GOT3 (cell line): ENCODE measurements around the gene DNAI2.
"Not testable (repeated sequence)": the region's sequence is repeated elsewhere in the genome, so short reads cannot be mapped to it uniquely, and the experiment has no call there.

ENCODE experiments used
- DNase-seq: peaks from one replicate; lab custom pipeline; 2025; ENCODE audit warnings: mixed read lengths; lab: John Stamatoyannopoulos, UW

Gene DNAI2

GRCh38 chr17:74245145-74245831 lies 28.7 kb upstream of the DNAI2 start:
- no peak for DNase-seq

- no peak for DNase-seq
Measured at GRCh38 chr17:74245871-74246270, 28.2 kb upstream of the DNAI2 start.

GRCh38 chr17:74249590-74250270 lies 24.3 kb upstream of the DNAI2 start:
- no peak for DNase-seq

GRCh38 chr17:74250324-74250995 lies 23.6 kb upstream of the DNAI2 start:
- no peak for DNase-seq

GRCh38 chr17:74251051-74251450 lies 23.0 kb upstream of the DNAI2 start:
- DNase-seq, result no peak

- DNase-seq, result no peak
Measured at GRCh38 chr17:74251569-74251968, 22.5 kb upstream of the DNAI2 start.

- no peak for DNase-seq
Measured at GRCh38 chr17:74252211-74252610, 21.8 kb upstream of the DNAI2 start.

- no peak for DNase-seq
Measured at GRCh38 chr17:74253036-74253435, 21.0 kb upstream of the DNAI2 start.

- DNase-seq, result no peak
Measured at GRCh38 chr17:74257311-74257710, 16.7 kb upstream of the DNAI2 start.

- no peak for DNase-seq
Measured at GRCh38 chr17:74259667-74260524, 14.1 kb upstream of the DNAI2 start.

- no peak for DNase-seq
Measured at GRCh38 chr17:74260525-74260850, 13.5 kb upstream of the DNAI2 start.

- DNase-seq, result no peak
Measured at GRCh38 chr17:74262601-74263000, 11.4 kb upstream of the DNAI2 start.

- DNase-seq, result not testable (repeated sequence)
Measured at GRCh38 chr17:74267054-74267453, 7.0 kb upstream of the DNAI2 start.

GRCh38 chr17:74267579-74267978 lies 6.5 kb upstream of the DNAI2 start:
- DNase-seq, result no peak

GRCh38 chr17:74267987-74268499 lies 6.0 kb upstream of the DNAI2 start:
- DNase-seq, result no peak

GRCh38 chr17:74268558-74268957 lies 5.5 kb upstream of the DNAI2 start:
- no peak for DNase-seq

GRCh38 chr17:74270333-74270732 lies 3.7 kb upstream of the DNAI2 start:
- DNase-seq, result no peak

GRCh38 chr17:74271281-74271680 lies 2.8 kb upstream of the DNAI2 start:
- DNase-seq, result no peak

- no peak for DNase-seq
Measured at GRCh38 chr17:74271901-74272561, 2.0 kb upstream of the DNAI2 start.

- no peak for DNase-seq
Measured at GRCh38 chr17:74272731-74273201, 1.3 kb upstream of the DNAI2 start.

- DNase-seq, result no peak
Measured at GRCh38 chr17:74274709-74275340, 791 bp downstream of the DNAI2 start.
